ENCODE measurements around the gene PHF10. TPM values are rescaled to one million over a fixed set of nuclear protein-coding genes. Genes with fewer than 3 reads are reported as not detected.

Gene PHF10
- total RNA-seq, 2 donors from 2014 or later: 68.4 to 84.5 TPM

DNA sequence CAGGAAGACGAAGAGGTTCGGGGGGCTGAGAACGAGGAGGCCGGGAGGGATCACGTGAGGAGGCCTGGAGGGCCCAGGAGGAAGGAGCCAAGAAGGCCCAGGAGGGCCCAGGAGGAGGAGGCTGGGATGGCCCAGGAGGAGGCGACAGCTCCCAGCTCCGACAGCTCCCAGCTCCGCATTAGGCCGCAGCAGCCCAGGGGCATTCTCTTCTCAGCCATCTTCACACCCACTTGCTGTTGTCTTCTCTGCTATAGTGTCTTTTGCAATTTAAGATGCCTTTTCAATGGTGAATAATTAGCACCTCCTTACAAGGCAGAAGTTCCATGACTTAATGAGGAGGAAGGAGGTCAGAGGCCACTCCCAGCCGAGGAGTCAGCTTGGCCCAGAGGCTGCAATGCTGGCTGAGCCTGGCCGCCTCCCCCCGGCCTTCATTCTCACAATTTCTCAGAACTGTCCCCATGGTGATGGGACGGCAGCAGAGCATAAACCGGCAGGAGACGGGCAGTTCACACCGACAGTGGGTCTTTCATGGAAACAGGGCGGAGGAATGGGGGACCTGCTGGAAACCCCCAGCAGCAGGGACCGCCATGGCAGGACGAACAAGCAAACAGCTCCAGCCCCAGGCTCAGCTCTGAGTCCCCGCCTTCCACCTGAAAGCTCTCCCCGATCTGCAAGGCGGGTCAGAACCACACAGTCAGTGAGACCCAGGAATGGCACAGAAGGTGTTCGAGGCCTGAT, 67.6 kb downstream of the PHF10 start:
- H3K9me3 Mint-ChIP-seq: no peaks in the 10 kb centered on the region
- H3K4me1 Mint-ChIP-seq: no peaks in the 10 kb centered on the region
- H3K27me3 Mint-ChIP-seq: no peaks in the 10 kb centered on the region
- H3K27ac Mint-ChIP-seq: no peak overlapping the region
- no peak overlapping the region for H3K4me3 Mint-ChIP-seq
- peaks cover 14% of the 10 kb centered on the region for H3K36me3 Mint-ChIP-seq (ENCODE audit: low read depth)
- no peak for ATAC-seq (replicated peaks)

DNA sequence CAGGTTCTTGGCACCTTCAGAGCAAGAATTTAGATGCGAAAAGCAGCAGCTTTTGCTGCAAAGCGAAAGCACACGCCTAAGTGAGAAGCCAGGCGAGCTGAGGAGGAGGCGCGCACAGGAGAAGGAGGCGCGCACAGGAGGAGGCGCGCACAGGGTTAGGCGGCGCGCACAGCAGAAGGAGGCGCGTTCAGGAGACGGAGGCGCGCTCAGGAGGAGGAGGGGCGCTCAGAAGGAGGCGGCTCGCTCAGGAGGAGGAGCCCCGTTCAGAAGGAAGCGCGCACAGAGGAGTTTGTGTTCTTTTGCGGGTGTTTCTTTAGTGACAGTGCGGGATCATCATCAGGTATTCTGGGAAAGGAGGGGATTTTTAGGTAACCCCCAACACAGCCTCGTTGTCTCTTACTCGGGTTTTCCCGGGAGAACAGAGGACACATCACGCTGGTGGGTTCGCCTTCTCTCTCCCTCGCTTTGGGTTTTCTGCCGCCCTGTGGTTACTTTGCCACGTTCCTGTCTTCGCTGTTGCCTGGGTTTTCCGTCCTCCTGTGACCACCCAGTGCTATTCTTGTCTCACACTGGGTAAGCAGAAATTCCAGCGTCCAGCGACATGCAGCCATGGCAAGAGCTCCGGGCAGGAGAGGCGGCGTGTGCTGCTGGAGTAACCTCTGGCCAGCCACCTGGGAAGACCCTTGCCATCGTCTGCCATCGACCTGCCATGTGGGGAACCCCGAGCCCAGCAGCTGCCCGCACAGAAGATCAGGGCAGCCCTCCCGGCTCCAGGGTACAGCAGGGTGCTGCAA, 69.5 kb downstream of the PHF10 start:
- ATAC-seq (replicated peaks): peak; percentile 95
- Mint-ChIP-seq H3K4me1 (no peaks in the 10 kb centered on the region), H3K4me3 (peak overlapping the region; percentile 82), H3K27me3 (no peaks in the 10 kb centered on the region), H3K36me3 (ENCODE audit: low read depth) (peaks cover 14% of the 10 kb centered on the region), H3K27ac (peak overlapping the region; percentile 75), H3K9me3 (no peaks in the 10 kb centered on the region)

Other genes with a start within 250 kb of the PHF10 start
- 10 to 100 TPM; 38.3 to 39.9 TPM for gene WDR27, start 22.5 kb downstream of the PHF10 start, total RNA-seq
- 10 to 100 TPM; 12.0 to 14.6 TPM for gene C6orf120, start 22.4 kb downstream of the PHF10 start, total RNA-seq
- gene DYNLT2, start 27.1 kb upstream of the PHF10 start, total RNA-seq: 1 to 10 TPM; 1.6 to 3.1 TPM
- gene ERMARD, start 27.1 kb upstream of the PHF10 start, total RNA-seq: 10 to 100 TPM; 25.5 to 28.3 TPM

Measured in activated T-helper 17 cell treated with anti-CD3 and anti-CD28 coated beads, Interleukin-2, amount 50 U/mL, for 72 hours (primary cell).